Left renal cortex interstitium (tissue), 4 donors: ENCODE measurements around the gene RPRML. TPM values are rescaled to one million over a fixed set of nuclear protein-coding genes. Genes with fewer than 3 reads are reported as not detected.

Experiments
- DNase-seq, 4 donors: peaks; one replicate each; pipeline ENCODE4 v3.0.0-alpha.2; 2013; ENCODE audit warnings: low read depth in 4 of 4, low spot score in 2 of 4, missing footprints in 1 of 4
- polyA plus RNA-seq, 4 donors: library from polyadenylated mRNA; unstranded; fragments of 120-200 nt; gene quantifications; one replicate each; pipeline ENCODE4 v1.2.1, GENCODE V29; 2013; ENCODE audit not compliant: insufficient read length in 4 of 4

Gene RPRML
- polyA plus RNA-seq, 4 donors = 0.09 TPM; not detected in 3

DNA sequence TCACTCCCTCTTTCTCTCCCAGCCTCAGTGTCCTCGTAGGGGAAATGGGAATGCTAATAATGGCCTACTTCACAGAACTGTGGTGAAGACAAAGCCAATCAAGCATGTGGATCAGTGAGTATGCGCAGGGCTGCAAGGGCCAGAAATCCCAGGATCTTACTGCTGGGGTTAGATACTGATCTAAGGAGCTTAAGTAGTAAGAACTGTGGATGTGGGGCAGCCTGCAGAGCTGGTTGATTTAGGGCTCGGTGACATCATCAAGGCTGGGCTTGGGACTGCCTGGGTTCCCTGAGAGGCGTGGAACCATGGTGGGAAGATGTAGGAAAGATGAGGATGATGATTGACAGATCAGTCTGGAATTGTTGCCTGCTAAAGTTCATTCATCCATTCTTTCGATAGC is 30.5 kb downstream of the RPRML start:
- no peak for DNase-seq

DNA sequence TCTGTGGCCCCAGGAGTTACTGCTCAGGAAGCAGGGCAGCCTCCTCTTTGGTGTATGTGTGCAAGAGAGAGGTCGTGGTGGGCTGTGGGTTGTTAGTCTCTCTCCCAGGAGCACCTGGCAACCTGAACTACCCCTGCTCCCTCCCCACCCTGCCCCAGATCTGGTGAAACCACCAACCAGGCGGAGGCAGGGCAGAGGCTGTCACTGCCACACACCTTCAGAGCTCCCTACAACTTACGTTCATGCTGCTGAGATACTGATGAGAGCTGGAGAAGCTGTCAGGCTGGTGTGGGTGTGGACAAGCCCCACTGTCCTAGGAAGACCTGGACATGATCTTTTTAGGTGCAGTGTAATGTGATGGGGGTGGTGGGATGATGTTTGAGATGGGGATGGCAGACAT is 31.8 kb downstream of the RPRML start:
- DNase-seq = no peak

GRCh38 chr17:46944931-46945330 is 34.1 kb downstream of the RPRML start:
- DNase-seq = no peak

- no peak for DNase-seq
Observed at GRCh38 chr17:46943501-46944393, 35.3 kb downstream of the RPRML start.

DNA sequence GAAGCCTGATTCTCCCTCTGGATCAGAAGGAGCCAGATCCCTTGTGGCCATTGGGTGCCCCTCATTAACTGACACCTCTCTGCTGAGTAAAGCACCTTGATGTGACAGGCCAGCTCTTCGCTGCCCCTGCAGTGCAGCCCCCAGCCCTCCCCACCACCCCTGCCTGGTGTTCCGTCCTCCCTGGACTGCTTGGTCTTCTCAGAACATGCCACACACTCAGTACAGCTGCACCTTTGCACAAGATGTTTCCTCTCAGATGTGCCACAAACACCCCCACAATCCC is 35.9 kb downstream of the RPRML start:
- DNase-seq = no peak

- peak in 3 of 4 donors; percentile 36 to 58 (median 46) for DNase-seq
Observed at GRCh38 chr17:46942441-46943217, 36.4 kb downstream of the RPRML start.

DNA sequence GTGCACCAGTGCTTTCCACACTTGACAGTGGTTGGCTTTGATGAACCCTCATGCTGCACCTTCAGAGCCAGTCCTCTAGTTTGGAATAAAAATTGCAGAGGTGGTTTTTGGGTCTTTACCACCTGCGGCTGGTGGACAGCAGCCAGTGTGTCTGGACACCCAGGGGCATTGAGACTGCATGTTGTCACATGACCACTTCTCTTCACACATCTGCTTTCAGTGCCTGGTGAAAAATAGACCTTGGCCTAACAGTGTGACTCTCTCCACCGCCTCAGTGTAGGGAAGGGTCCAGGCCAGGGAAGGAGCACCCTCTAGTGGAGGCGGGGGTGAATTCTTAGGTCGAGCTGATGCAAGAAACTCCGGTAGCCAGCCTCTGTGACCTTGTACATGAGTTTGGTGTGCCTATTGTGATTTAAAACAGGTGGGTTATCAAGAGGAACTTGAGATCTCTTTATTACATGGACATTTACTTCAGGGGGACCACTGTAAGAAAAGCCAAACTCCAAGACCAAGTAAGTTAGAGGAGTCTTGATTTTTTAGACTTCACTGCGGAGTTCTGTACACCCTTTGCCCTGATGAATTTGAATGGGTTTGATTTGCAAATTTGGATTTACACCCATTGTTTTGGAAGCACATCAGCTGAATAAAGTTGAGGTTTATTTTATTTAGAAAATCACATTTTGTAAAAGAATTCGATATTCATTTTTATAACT is 38.2 kb downstream of the RPRML start:
- peak in 3 of 4 donors; percentile 41 to 70 (median 45) for DNase-seq

DNA sequence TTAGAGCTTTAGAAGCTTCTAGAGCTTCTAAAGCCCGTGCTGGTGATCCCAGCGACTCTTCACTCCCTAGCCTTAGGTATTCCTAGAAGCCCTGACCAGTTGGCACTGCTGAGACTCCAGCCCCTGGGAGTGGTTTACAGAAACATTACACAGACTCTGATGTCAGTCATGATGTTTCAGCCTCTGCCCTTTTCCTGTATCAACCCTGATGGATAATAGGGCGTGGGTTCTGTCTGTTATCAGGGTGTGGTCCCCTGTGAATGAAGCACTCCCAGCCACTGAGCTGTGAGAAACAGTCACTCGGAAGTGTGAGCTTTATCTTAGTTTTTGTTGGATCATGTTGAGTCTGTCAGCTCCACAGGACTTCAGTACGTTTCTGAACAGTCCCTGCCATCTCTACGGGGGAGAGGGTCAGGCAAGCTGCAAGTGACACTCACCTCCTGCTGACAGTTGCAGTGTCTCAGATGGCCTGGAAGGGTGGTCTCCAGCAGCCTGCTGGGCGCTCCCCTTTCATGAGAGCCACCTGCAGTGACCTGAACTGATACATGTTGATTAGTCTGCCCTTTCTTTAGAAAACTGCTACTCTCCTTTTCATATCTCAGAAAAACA is 43.3 kb downstream of the RPRML start:
- DNase-seq = no peak

DNA sequence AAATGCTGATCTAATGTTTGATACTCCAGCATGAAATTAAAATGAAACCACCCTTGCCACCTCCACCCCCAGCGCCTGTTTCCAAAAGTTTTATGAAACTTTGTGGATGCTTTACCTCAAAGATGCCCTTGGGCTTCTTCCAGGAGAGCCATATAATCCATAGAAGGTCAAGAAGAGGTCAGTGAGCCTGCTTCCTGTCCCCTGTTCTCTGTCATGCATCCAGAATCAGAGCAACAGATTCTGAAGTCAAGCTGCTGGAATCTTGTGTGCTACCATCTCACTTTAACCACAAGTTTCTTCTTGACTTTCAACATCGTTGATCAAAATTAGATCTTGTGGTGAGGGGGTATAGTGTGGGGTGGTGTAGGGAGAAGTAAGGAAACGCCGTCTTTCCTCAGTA is 47.5 kb downstream of the RPRML start:
- DNase-seq = no peak

- DNase-seq = no peak
Observed at GRCh38 chr17:46930051-46930450, 49.0 kb downstream of the RPRML start.

- DNase-seq = no peak
Observed at GRCh38 chr17:46929413-46929812, 49.6 kb downstream of the RPRML start.

- no peak for DNase-seq
Observed at GRCh38 chr17:46928467-46929261, 50.4 kb downstream of the RPRML start.

Other genes starting within 250 kb of the RPRML start
- gene WNT3, start 160.6 kb downstream of the RPRML start, polyA plus RNA-seq = 1 to 10 TPM; 1.4 to 2.3 (median 1.8) TPM
- gene WNT9B, start 127.7 kb downstream of the RPRML start, polyA plus RNA-seq = 10 to 100 TPM in 2 of 4 donors, 1 to 10 TPM in 2; 8.1 to 16.9 (median 11.8) TPM
- 10 to 100 TPM; 51.5 to 58.3 (median 54.0) TPM for gene GOSR2, start 56.1 kb downstream of the RPRML start, polyA plus RNA-seq
- gene CDC27, start 210.0 kb upstream of the RPRML start, polyA plus RNA-seq = 10 to 100 TPM; 47.6 to 60.7 (median 56.0) TPM
- 1 to 10 TPM; 3.4 to 6.1 (median 3.9) TPM for gene MYL4, start 230.1 kb upstream of the RPRML start, polyA plus RNA-seq